DND-41 (cell line): ENCODE data around the gene SRP14.

ENCODE experiments used
- CTCF ChIP-seq: IDR thresholded peaks from 2 replicates; pipeline ENCODE4 v1.5.1; 2012; ENCODE audit warnings: borderline replicate concordance, low read length, moderate library complexity, mild to moderate bottlenecking; ENCODE audit not compliant: poor library complexity, severe bottlenecking; ENCODE audit errors: extremely low read depth
- EZH2 ChIP-seq: IDR thresholded peaks from 3 replicates; pipeline ENCODE4 v1.6.1; 2012; ENCODE audit warnings: borderline replicate concordance, low read depth, mild to moderate bottlenecking, moderate library complexity, low read length, inconsistent platforms; ENCODE audit not compliant: severe bottlenecking

- TF ChIP-seq CTCF (no peak), EZH2 (no peak)
Observed at GRCh38 chr15:40043927-40044716, 5.1 kb upstream of the SRP14 start.
